GM21529 (cell line): ENCODE data around the gene CALCR.
"Not testable (repeated sequence)": the region's sequence is repeated elsewhere in the genome, so short reads cannot be mapped to it uniquely, and the experiment has no call there.

Experiments used
- ATAC-seq: cut with Tn5 transposase; IDR thresholded peaks from one replicate; pipeline ENCODE4 v1.9.1; 2021; ENCODE audit not compliant: unreplicated experiment

The CALCR gene

DNA sequence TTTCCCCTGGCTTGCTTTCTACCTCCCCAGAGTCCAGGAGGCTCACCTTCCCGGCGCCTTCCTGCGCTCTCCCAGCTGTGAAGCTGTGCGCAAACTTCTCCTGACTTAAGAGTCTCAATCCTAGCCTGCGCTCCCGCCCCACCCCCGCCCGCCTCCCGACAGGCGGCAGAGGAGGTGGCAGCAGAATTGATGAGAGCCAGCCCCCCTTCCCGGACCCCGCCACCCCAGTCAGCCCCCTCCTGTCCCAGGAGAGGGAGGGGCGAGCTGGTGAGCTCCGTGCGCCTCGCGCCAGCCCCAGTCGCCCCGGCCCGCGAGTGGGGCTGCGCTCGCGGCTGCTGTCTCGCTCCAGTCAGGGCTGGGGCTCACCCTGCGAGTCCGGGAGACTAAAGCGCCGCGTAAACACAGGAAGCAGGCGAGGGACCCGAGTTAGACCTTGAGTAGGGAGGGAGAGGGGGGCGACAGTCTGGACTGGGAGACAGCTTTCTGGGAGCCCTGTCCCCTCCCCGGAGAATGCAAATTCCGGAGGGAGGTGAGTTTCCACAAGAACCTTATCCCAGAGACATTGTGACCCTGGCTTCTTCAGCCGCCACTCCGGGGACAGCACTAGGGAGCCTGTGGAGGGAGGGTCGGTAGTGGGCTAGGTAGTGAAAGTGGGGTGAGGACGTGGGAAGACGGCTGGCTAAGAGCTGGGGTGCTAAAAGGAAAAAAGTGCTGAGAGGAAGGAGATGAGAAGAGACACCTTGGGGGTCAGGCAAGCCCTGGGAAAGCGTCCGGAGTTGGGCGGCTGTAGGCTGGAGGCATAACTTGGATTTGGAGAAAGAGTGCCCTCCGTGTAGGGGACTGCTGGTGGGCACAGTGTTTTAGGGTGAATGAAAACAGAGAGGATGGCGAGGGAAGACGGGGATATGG, at the start of gene CALCR:
Gene CALCR, minus strand, starts transcription at position 79 of the 909 bp plus-strand sequence. CDS start 87,743 bp downstream, outside the sequence.
- no peak for ATAC-seq

DNA sequence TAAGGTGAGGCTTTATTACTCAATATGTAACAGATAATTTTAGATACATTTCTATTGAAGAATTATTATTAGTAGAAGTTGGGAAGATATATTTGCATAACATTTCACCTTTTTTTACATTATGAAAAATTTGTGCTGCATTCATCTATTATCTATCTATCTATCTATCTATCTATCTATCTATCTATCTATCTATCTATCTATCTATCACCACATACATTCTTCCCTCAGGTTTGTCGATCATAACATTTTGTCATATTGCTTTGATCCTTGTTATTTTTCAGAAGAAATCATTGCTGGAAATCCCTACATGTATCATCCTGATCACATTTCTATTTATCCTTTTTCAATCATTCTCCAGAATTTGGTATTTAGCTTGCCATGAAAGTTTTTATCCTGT, 49.3 kb upstream of the CALCR start:
- no peak for ATAC-seq

DNA sequence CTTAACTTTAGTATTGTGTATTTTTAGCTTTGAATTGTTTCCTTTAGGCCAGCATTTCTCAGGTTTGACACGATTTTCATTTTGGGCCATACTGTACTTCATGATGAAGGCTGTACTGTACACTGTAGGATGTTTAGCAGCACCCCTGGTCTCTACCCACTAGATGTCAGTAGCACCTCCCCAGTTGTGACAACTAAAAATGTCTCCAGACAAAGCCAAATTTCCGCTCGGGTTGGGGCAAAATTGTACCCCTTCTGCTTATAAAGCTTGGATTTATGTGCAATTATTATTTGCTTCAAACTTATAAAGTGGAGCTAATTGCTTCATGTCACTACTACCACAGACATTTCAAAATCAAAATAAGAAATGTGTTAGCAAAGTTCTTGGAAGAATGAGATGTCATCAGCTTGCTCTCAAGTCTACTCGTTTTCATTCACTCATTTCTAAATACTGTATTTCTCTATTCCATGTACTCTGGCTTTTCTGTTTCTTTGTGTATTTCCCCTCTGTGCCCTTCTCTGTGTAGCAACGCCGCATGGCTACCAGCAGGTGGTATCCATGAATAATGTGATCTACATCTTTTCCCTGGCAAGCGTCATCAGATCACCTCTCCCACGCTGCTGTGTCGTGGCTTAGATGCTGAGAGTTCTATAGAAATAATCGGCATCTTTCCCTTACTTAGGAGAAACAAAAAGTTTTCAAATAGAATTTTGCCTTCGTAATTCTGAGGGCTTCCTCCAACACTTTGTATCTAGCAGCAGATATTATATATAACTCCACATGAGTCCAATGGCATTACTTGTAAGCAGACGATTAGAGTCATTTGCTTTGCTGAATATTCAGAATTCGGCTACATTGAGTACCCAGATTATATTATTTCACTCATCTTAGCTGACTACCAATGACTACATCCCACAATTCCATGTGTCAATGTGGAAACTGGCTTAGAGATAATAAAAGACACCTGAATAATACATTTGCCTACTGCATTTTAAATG, 47.8 kb upstream of the CALCR start:
- ATAC-seq = no peak

DNA sequence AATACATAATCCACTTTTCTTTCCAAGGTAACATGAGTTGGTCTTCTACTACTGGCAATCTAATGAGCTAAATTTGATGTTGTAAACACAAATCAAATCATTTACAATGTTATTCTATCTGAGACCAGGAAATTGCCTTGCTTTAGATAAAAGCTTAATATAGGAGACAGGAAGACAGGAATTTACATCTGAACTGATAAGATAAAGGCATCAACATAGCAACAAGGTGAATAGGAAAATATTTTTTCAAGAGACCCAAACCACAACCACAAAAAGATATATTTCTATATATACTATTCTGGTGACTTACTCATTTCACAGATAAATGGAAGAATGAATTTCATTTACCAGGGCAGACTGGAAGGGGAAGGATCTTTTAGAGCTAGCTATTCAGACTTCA, 46.3 kb upstream of the CALCR start:
- ATAC-seq = no peak

DNA sequence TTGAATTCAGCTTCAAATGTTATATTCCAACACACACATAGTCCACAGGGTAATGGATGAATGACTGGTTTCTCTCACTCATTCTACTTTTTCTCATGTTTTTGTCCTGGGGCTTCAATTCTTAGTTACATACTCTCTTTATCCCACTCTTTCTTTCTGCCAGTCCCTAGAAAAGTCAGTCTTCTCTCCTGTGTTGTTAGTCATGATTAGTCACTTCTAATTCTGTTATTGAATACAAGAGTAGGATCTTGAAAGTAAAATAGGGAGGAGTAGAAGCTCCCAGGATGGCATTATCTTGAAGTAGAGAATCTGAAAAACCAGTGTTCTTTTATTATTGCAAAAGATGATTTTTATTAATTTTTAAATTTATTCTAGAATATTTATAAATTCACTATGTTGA, 45.5 kb upstream of the CALCR start:
- no peak for ATAC-seq

DNA sequence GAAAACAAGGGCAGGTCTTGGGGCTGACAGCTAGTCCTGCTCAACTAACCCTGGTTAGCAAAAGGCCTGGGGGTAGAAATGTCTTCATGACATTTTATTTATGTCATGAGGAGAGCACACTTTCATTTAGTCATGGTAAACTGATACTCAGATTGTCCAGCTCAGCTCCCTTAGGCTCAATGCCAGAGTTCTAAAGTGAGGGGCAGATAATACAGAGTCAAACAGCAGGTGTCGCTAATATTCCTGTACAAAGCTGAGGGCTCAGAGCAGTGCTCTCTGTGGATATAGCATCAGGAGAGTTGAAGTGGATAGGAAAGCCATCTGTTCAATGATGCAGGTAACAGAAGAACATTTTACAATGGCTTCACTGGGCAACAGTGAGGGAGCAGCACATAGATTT, 26.8 kb upstream of the CALCR start:
- ATAC-seq = no peak

DNA sequence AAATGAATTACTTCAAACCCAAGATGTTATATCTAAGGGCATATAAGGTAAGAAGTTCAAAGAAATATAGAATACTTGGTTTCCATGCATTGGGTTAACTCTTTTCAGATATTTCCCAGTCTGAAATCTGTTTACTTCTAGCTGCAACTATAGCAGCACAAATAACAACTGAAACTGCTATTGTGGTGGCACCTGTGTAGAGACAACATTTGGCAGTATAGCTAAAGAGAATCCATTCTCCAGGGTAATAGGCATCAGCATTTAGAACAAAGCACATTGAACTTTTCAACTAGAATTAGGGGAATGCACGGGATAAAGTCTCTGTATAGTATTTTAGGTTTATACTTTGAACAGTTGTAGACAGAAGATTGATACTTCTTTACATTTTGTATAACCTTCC, 19.7 kb upstream of the CALCR start:
- no peak for ATAC-seq

DNA sequence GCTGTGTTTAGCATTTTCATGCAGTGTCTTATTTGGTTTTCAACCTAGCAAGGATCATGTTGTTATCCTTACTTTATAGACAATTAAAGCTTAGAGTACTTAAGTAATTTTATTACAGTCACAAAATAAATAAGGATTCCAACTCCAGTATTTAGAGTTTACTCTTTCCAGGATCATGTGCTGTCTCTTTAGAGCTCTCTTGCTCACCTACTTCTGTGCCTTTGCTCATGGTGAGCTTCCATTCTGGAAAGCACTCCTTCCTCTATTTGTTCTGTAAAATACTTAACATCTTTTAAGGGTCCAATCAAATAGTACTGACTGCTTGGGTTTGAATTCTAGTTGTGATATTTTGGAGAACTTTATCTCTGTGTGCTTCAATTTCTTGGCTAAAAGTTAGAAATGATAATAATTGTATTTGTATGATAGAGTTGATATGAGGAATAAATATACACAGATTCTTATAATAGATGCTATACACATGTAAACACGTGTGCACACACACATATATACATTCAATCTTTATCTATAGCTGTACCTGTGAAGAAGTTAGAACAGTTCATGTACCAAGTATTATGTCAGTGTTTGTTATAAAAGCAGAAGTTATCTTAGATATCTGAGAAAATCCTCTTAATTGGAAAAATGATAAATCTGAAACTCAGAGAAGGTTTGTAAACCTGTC, 18.2 kb upstream of the CALCR start:
- ATAC-seq = no peak

DNA sequence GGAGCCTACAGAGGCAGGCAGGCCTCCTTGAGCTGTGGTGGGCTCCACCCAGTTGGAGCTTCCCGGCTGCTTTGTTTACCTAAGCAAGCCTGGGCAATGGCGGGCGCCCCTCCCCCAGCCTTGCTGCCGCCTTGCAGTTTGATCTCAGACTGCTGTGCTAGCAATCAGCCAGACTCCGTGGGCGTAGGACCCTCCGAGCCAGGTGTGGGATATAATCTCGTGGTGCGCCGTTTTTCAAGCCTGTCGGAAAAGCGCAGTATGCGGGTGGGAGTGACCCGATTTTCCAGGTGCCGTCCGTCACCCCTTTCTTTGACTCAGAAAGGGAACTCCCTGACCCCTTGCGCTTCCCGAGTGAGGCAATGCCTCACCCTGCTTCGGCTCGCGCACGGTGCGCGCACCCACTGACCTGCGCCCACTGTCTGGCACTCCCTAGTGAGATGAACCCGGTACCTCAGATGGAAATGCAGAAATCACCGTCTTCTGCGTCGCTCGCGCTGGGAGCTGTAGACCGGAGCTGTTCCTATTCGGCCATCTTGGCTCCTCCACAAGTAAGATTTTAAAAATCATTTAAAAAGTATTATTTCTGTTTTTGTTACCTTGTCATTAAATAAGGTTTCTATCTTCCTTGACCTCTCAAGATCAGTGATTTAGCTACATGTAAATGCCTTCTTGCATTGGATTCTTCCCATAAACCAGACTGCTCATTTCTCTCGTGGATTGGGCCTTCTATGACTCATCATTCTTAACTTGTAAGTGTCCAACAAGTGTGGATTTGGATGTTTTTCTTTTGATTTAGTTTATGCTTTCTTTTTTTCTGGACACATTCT, 16.9 kb upstream of the CALCR start:
- ATAC-seq = not testable (repeated sequence)

DNA sequence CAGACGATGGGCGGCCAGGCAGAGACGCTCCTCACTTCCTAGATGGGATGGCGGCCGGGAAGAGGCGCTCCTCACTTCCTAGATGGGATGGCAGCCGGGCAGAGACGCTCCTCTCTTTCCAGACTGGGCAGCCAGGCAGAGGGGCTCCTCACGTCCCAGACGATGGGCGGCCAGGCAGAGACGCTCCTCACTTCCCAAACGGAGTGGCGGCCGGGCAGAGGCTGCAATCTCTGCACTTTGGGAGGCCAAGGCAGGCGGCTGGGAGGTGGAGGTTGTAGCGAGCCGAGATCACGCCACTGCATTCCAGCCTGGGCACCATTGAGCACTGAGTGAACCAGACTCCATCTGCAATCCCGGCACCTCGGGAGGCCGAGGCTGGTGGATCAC, 11.9 kb upstream of the CALCR start:
- ATAC-seq = not testable (repeated sequence)

DNA sequence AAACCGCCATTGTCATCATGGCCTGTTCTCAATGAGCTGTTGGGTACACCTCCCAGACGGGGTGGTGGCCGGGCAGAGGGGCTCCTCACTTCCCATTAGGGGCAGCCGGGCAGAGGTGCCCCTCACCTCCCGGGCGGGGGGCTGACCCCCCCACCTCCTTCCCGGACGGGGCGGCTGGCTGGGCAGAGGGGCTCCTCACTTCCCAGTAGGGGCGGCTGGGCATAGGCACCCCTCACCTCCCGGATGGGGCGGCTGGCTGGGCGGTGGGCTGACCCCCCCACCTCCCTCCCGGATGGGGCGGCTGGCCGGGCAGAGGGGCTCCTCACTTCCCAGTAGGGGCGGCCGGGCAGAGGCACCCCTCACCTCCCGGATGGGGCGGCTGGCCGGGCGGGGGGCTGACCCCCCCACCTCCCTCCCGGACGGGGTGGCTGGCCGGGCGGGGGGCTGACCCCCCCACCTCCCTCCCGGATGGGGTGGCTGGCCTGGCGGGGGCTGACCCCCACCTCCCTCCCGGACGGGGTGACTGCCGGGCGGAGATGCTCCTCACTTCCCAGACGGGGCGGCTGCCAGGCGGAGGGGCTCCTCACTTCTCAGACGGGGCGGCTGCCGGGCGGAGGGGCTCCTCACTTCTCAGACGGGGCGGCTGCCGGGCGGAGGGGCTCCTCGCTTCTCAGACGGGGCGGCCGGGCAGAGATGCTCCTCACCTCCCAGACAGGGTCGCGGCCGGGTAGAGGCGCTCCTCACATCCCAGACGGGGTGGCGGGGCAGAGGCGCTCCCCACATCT, 11.4 kb upstream of the CALCR start:
- not testable (repeated sequence) for ATAC-seq

DNA sequence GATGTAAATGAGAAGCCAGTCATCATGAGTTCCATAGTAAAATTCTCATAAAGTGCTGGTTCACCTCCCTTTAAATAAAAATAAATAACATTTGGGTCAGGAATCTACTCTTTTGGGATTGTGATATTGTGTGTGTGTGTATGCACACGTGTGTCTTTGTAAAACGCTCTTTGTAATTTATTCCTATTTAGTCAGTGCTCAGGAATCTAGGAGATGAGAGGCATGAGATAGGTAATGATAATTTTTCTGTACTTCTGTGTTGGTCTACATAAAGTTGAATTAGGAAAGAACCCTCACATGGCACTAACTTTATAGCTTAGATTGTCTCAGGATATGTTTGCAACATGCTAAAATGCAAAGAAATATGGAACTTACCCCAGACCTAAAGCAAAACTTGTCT, 4.9 kb upstream of the CALCR start:
- ATAC-seq = no peak

DNA sequence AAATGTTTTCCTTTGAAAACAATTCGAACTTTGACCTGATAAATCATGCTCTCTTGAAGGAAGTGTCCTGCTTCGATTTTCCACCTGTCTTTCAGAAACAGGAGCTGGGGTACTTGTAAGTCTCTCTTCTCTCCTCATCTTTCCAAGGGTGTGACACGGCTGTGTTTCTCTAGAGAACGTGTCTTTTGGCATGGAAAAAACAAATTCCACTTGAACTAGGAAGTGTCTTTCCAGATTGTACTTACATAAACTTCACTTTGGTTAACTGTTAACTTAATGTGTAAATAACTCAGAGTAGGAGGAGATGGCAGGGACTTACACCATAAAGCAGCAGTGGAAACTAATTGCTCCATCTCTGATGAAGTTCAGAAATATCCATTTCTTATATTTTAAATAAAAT, 4.2 kb upstream of the CALCR start:
- ATAC-seq = no peak

DNA sequence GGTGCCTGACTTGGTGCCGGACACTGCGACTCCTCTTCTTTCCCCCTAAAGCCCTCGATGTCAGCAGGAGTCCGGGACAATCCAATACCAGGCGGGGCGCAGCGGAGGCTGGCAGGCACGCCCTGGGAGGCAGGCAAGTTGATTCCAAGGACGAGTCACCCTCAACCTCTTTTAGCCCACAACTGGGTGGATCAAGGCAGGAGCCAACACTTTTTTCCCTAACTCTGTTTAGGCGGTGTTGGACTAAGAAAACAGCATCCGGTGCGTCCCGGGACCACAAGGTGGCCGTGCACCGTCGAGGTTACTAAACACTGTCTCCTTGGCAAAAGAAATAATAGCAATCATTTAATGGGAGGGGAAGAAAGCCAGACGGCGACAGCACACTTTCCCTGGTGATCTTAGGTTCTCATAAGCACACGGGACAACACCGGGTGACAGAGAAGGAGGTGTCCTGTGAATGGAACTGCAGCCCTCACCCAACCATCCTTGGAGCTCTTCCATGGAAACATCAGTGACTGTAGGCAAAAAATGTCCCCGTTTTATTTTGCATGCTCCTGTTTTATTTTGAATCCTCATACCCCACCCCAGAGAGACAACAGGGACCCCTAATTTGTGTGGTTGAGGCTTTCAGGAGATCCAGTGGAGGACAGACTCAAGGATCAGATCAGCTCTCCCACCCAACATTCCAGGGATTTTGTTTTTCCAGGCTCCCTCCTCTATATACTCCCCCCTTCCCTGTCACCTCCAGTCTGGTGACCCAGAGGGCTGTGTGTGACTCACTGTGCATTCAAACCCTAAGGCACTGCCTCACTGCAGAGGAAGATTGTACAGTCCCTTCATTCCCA, 1.3 kb upstream of the CALCR start:
- no peak for ATAC-seq

DNA sequence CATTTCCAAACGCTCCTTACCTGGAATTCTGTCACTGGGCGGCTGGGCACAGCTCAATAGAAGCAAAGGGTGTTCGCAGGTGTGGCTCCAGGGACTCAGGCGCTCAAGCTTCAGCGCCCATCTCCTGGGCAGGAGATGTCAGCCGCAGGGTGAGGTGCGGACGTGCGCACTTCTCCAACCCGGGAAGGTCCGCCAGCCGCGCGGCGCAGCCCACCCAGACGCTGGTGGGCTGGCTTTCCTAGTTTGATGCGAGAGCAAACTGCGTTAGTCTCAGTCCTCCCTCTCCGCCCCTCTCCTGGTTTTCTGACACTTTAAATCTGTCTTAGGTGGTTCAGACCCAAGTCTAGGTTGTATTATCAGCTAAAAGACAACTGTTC, 267 bp downstream of the CALCR start:
- no peak for ATAC-seq

DNA sequence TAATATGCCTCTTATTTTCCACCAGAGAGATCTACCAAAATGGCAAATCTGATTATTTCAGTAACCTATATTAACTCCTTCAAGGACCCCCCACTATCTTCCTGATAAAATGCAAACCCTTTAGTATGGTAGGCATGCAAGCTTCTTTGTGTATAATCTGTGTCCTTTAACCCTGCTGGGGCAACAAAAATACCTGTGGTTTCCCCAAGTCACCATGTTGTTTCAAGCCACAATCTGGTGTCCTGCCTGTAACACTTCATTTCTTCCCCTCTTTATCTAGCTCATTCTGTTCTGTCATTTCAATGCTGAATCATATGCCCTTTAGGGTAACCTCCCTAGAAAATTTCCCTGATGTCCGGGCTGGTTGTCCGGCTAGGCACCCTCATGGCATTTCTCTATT, 5.3 kb downstream of the CALCR start:
- no peak for ATAC-seq

DNA sequence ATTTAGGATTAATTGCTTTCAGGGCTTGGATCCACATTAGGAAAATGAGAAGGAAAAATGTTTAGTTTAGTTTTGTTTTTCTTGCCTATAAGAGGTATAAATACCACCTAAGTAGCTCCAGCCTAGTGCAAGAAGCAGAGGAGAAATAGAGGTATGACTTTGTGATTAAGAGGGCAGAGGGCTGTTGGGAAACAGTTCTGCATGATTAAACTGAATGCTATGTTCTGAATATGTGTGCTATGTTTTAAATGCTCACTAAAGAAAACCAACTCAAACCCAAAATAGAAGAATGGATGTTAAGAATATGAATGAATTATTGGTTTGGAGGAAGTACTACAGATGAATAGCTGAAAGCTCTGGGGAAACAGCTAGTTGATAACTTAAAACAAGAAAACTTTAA, 7.6 kb downstream of the CALCR start:
- ATAC-seq = no peak

DNA sequence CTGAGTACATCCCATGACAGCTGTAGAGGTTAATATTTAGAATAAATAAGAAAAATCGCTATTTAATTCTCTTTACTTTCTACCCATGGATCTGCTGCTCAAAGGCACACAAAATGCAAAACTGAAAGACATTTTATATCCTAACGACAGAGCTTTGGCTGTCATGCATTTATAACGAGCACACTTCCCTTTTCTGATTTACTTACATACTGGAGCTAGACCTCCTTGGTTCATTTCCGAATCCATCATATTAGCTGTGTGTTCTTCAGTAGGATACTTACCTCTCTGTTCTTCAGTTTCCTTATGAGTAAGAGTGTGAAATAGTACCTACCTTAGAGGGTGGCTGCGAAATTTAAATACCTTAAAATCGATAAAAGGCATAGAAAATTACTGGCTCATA, 10.9 kb downstream of the CALCR start:
- ATAC-seq = no peak

DNA sequence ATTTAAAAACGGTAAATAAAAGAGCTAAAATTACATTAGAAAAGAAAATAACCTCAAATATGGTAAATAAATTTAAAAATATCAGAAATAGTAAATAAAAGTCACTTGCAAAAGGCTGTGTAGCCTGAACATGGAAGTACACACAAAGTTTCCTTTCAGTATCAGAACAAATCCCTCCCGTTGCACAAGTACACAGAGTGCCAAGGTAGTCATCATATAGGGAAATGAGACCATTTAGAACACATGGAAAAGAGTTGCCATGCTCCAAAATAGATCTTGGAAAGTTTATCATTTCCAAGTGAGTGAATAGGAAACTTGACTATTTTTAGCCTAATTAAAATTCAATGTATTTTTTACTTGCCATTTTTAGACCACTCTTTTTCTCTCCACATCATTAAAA, 11.6 kb downstream of the CALCR start:
- ATAC-seq = no peak
